Measurements from ENCODE around the gene TMEM250.

TMEM250 gene

DNA sequence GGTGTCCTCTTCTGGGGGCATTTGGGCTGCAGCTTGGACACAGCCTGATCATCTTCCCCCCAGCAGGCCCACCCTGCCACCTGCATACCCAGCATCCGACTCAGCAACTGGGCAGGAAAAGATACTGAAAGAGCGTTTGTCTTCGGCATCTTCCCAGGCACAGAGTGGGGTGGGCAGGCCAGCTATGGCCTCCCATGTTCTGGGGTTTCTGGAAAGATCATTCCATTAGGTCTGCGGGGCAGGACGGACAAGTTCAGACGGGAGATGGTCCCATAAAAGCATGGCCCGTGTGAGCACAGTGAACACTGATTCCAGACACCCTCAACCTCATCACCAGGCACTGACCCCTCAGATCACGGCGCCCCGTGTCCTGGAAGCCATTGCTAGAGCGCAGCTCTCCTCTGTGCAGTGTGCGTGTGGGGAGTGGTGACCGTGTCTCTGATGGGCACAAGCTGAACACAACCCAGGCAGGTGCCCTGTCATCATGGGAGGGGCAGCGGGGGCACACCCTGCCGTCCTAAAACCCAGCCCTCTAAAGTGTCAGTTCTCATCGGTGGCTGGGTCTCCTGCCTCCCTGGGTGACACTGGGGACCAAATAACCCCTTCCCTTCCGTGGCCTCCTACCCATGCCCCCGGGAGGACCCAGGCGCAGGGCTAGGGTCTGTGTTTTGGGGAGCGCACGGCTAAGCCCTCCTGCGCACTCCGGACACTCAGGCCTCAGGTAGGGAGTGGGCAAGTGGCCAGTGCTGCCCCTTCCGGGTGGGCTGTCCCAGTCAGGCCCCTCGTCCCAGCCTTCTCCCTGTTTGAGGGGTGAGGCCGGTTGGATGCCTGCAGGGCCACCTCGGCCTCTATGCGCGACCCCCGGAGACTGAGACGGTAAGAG is 13.2 kb upstream of the TMEM250 start:
- DNase-seq = no peak

DNA sequence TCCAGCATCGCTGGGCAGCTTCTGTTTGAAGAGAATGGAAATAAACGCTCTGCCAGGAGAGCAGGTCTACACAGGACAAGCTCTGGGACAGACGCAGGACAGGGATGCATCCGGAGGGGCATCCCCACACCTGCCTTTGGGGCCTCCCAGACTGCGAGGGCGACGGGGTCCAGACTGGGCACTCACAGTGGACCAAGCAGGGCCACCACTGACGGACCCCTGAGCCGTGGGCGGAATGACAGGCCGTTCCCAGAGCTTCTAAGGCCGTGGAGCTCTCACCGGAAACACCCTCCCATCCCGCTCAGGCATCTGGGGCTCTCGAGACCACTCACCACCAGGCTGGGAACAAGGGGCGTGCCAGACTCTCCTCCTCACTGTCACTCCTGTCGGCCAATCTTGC is 10.5 kb upstream of the TMEM250 start:
- DNase-seq = no peak

DNA sequence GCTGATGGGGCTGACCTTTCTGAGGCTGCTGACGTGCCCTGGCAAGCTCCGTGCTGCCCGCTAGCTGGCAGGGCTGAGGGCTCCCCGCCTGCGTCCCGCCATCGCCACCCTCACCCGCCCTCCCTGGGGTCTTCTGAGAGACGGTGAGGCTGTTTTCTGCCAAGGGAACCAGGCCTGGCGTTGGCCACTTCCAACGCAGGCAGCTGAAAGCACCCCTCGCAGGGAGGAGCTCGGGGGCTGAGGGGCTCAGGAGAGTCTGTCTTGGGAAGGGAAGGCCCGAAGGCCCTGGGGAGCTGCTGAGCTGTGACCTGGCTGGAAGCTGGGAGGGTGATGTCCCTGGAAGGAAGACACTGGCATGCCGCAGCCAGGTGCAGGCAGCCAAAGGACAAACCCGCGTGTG is 9.8 kb upstream of the TMEM250 start:
- DNase-seq = no peak

DNA sequence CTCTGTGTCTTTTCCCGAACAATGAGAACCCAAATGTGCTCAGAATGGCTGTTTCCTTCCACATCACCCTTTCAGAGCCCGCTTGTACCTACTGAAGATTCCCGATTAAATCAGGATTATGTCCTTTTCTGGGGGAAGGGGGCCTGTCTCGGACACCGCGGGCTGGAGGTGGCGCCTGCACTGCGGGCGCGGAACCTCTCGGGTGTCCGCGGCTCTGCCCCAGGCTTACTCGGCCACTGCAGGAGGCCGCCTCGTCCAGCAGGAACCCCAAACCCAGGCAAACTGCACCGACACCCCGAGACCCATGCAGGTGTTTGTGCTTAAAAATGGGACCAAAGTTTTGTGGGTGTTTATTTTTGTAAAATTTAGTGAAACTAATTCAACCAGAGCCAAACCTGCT is 8.6 kb upstream of the TMEM250 start:
- DNase-seq = no peak

DNA sequence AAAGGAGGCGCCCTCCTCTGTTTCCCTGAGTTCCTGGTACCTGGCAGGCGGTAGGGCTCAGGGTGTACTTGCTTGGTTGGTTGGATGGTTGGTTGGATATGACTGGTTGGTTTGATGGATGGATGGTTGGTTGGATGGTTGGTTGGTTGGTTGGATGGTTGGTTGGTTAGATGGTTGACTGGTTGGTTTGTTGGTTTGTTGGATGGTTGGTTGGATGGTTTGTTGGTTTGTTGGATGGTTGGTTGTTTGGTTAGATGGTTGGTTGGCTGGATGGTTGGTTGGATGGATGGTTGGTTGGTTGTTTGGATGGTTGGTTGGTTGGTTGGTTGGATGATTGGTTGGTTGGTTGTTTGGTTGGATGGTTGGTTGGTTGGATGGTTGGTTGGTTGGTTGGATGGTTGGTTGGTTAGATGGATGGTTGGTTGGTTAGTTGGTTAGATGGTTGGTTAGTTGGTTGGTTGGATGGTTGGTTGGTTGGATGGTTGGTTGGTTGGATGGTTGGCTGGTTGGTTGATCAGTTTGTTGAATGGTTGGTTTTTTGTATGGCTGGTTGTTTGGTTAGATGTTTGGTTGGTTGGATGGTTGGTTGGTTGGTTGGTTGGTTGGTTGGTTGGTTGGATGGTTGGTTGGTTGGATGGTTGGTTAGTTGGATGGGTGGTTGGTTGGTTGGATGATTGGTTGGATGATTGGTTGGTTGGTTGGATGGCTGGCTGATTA is 6.5 kb upstream of the TMEM250 start:
- DNase-seq = no peak

DNA sequence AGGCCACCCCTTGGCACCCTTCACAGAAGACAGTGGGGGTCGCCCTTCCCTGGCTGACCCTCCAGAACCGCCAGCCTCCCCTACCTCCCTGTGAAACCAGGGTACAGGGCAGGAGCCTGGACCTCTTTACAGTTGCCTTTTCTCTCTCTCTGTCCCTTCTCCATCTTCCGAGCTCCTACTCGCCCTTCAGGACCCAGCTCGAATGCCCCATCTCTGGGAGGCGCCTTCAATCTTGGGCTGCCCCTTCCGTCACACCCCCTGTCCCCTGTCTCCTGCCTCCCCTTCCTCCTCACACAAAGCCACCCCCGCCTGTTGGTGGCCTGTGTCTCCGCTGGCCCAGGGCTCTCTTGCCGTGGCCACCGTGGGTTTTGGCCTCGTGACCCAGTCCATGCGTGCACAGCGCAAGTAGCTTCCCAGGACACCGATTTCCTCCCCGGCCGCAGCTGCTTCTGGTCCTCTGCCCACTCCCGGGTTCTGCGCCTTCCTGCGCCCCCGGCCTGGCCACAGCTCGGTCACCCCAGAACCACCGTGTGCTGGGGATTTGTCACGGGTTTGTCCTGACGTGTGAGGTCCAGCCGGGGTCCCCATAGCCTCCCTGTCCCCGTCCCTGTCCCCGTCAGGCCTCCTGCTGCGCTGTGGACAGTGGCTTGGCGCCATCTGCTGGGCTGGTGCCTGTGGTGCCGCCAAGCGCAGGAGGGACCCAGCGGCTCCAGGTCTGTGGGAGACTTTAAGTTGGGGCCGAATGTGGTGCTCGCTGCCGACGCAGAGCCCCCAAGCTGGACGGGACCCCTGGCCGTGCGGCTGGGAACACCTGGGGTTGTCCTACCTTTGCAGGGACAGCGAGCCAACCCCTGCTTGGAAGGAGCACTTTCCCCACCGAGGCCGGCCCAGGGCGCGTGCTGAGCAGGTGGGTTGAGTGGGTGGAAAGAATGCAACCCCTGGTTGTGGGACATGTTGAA is 4.0 kb upstream of the TMEM250 start:
- peak; percentile 69 for DNase-seq

DNA sequence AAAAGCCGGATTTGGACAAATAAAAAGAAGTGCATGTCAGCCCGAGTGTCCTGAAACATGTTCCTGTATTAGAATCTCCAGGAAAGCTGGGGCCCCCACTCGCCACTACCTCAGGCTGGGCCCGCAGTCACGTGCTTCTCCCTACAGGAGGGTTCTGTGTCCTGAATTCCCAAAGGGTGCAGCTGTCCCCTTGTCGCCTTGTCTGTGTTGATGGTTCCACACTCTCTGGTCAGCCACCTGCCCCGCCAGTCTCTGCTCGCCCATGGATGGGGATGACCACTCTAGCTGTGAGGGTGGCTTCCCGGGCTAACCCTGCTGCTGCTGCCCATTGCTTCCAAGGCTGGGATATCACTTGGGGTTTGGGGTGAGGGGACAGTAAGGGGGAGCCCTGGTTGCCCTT is 3.1 kb upstream of the TMEM250 start:
- no peak for DNase-seq

DNA sequence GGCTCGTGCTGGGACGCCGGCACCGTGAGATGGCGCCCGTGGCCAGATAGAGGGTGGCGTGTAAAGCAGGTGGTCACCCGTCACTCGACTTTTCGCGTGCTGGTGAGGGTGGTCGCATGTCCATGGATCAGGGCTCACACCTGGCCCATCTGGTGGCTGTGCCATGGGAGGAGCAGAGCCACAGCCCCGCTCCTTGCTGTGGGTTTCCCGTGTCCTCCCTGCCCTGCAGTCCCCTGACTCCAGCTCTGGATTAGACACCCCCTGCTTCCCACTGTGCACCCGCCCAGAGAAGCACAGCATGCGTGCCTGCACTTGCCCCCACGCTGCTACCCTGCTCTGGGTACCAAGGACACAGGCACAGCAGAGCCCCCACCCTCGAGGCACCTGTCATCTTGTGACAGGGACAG is 1.8 kb upstream of the TMEM250 start:
- no peak for DNase-seq

DNA sequence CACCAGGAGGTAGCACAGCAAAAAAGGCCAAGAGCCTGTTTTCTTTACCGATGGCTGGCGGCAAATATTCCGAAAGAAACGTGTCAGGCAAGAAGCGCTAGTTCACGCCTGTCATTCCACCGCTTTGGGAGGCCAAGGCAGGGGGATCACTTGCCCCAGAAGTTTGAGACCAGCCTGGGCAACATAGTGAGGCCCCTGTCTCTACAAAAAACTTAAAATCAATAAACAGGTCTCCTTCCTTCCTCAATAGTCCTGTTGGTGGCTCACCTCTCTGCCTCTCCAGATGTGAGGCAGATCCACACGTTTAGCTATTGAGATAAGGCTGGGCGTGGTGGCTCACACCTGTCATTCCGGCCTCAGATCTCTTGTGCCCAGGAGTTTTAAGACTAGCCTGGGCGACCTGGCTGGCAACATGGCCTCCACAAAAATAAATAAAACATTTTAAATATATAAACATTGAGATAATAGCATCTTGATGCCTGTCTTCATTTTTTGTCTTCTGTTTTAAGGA is 1.3 kb upstream of the TMEM250 start:
- DNase-seq = no peak

DNA sequence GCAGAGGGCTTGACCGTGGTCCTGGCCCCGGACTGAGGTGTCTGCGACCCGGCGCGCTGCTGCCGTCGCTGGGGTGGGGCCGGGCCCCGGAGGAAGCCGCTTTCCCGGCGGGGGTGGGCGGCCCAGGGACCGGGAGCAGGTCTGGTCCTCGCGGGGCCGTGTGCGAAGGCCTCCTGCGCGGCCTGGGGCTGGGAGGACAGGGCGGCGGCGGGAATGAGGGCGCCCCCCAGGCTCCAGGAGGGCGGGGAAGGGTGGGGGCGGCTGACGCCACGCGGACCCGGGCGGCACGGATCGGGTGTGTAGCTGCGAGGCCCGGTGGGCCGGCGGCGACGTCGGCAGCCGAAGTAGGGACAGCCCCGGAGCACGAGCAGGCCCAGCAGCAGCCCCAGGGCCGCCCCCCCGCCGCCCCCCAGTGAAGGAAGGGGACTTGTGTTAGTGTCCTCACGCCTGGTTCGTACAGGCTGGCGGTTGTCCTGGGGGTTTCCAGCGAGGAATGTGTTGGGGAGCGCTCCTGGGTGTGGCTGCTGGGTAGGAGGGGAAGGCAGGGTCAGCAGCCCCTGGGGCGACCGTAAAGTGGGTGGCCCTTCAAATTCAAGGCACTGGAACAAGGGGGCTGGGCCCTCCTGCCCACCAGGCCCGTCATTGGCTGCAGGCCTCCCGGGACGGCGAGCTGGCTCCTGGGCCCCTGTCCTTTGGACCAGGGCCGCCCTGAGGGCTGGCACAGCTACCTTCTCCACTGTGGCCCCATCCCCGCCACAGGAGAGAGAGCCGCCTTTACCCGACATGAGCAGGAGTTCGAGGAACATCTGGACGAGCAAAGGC is 597 bp upstream of the TMEM250 start:
- DNase-seq = no peak

DNA sequence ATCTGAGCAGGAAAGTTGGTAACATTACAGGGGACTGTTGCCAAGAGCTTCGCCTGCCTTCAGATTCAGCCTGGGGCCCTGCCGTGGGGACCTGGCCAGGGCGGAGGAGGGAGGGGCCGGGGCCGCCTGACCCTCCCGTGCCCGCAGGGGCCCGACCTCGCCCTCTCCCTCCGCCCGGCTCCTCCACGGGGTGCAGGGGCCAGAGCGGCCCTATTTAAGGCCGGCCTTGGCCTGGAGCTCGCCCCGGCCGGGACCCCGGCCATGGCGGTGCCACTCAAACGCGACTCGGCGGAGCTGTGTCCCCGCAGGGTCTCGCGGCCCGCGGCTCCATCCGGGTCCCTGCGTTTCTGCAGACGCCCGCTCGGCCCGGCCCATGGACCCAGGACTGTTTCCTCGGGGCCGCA is 757 bp downstream of the TMEM250 start:
- DNase-seq = no peak

DNA sequence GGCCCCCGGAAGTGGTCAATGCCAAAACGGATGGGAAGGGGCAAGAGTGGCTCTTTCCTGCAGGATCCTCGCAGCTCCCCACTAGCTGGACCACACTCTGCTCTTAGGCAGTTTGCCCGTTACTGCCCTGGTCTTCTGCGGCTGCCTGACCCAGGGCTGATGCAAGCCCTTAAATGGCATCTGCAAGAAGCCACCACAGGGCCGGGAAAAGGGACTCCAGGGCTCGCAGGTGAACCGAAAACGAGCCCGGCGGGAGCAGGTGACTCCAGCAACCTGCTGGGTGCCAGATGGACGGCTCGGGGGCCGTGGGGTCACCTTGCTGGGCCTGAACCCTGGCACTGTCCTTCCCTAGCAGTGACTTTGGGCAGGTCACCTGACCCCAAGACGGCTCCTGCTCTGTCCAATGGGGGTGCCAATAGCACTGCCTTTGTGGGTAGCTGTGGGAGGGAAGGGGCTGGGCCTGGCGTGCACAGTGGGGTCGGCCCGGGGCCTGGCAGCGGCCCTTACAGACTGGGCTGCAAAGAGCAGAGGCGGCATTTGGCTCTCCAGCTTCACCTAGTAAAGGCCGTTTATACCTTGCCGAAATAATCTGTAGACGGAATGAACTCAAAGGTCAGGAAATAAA is 1.3 kb downstream of the TMEM250 start:
- no peak for DNase-seq

DNA sequence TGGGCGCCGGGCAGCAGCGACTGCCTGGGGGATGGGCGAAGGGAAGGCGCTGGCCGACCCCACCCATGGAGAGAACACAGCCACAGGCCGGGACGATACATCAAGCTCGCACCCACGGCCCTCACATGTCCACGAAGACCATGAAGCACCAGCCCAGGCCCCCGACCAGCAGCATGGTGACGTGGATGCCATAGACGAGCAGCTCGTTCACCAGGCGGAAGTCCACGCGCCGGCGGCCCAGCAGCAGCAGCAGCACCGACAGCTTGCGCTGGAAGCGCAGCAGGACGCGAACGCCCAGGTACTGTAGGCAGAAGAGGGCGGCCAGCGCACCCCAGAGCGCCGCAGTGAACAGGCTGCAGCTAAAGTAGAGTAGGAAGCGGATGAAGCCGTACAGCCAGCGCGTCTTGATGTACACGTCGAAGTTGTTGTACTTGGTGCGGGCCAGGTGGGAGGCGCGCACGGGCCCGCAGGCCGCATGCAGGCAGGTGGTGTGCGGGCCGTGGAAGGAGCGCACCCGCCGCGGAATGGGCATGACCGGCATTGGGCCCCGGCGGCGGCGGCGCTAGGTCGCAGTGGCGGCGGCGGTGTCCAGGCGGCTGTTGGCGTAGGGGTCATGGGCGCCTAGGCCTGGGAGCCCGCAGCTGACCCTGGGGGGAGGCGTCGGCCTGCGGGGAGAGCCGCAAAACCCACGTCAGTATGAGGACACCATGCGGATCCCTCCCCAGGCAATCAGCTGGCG is 2.1 kb downstream of the TMEM250 start:
- DNase-seq = no peak

DNA sequence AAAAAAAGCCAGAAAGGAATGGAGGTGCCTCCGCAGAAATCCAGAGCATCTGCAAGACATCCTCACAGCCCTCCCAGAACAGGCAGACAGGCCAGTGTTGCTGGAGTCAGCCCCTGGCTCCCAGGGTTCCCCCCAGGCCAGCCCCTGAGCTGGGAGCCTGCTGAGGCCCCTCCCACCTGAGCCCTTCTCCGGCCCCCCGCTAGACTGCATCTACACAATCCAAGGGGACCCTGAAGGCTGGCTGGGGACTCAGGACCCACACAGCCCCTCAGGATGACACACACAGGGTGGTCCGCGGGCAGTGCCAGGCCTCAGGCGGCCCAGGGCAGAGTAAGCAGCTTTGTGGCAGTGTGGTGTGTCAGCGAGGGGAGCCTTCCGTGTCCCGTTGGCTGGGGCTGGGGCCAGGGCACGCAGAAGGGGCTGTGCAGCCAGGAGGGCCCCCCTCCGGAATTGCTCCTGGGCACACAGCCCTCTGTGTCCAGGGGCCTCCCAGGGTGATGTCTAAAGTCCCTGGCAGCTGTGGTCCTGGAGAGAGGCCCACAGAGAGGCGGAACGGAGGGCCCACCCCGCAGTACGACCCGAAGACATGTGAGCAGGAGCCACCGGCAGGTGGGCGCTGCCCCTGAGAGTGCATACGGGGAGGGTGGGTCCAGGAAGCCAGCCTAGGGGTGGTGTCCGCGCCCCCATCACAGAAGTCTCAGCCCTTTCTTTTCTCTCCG is 2.9 kb downstream of the TMEM250 start:
- no peak for DNase-seq

DNA sequence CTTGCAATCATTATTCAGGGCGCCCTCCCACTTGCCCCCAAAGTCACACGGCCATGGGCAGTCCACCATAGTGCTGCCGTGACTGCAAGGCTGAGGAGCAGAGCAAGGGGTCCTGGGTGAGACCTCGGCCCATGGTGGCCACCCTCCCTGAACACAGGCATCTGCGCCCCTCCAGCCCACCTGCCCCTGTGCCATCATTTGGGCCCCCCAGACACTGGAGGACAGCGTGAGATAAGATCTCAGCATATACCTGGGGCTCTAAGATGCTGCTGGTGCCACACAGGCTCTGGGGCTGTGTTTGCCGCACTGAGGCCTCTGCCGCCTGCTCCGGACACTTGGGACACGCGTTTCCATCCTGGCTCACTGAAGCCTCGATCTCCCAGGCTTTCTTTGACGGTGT is 3.5 kb downstream of the TMEM250 start:
- DNase-seq = no peak

DNA sequence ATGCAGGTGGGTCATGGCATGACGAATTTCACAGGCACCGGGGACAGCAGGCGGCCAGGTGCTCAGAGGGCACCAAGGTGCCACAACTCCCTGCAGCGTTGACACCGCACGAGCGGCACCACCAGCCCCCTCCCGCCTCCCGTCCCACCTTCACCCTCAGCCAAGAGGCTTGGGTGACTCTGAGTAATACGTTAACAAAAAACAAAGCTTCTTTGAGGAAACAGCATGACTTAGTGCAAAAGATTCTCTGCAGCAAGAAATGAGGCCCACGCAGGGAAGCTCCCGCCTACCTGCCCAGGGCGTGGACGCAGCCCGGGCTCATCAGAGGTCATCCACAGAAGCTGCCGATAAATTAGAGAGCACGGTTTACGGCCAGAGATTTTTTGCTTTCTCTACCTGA is 4.1 kb downstream of the TMEM250 start:
- no peak for DNase-seq

DNA sequence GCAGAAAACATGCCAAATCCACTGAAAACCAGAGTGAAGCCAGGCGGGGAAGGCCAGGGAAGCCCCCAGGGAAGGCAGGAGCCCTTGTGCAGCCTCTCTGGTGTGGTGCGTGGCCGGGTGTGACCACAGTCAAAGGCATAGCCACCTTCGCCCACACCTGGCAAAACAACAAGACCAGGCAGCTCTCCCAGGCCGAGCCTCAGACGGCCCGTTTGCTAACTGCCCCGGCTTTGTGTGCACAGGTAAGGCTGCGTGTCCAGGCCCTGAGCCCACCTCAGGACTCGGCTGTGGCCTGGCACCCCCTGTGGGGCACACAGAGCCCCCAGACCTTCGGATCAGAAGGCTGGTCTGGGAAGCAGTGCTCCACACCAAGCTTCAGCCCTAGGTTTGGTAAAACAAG is 6.1 kb downstream of the TMEM250 start:
- no peak for DNase-seq

DNA sequence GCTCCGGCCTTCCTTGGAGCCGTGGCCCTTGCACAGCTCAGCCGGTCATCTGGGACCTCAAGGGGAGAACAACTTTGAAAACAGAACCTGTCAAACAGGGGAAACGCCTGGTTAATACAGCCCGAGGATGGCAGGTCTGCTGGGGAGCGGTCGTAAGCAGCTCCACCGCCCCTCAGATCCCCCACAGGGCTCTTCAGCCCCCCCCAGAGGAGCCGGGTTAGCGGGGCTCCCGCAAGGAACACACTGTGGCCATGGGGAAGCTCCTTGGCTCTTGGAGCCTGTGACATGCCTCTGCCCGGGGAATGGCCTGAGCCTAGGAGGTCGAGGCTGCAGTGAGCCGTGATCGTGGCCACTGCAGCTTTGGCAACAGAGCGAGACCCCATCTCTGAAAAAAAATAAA is 6.8 kb downstream of the TMEM250 start:
- no peak for DNase-seq

DNA sequence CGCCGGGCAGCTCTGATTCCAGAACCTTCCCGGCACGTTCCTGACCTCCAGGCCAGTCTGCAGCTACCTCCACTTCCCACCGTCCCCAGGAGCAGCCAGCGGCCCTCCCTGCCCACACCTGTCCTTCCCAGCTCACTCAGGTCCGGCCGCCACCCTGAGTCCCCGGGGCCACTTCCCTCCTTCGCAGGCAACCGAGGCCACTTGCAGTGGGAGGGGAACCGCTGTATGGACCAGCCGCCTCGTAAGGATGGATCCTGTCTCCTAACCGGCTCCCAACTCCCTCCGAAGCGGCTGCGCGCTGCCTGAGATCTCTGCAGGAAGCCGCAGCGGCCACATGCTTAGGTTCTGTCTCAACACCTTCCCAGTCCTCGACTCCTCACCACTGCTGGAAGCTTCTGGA is 7.5 kb downstream of the TMEM250 start:
- no peak for DNase-seq
